ENCODE results near the gene TNK2. TPM values are rescaled to one million over a fixed set of nuclear protein-coding genes. Genes with fewer than 3 reads are reported as not detected.
A peak's percentile ranks its signal among the peaks of the same experiment; 100 is the strongest.
"Not testable (repeated sequence)": the region's sequence is repeated elsewhere in the genome, so short reads cannot be mapped to it uniquely, and the experiment has no call there.

Gene TNK2
- 10 to 100 TPM in 3 of 4 donors, 1 to 10 TPM in 1; 6.7 to 32.8 (median 16.2) TPM for polyA plus RNA-seq
- long read RNA-seq, donor 1, result 0 reads
- long read RNA-seq, donor 2, result 0 reads
- long read RNA-seq, donor 3, partial matches to known transcripts, result 0 of 1 reads
- long read RNA-seq, donor 3, other reads (novel, unspliced or antisense), result 0 of 1 reads
- long read RNA-seq, donor 4, result 0 reads
- long read RNA-seq, donor 5, full-length matches to known transcripts, result 2 of 2 reads
- long read RNA-seq, donor 5, partial matches to known transcripts, result 0 of 2 reads
- long read RNA-seq, donor 5, other reads (novel, unspliced or antisense), result 0 of 2 reads
- long read RNA-seq, donor 6, partial matches to known transcripts, result 0 of 2 reads
- long read RNA-seq, donor 6, other reads (novel, unspliced or antisense), result 0 of 2 reads
- long read RNA-seq, donor 7, result 0 reads
- long read RNA-seq, donor 8, result 0 reads
- long read RNA-seq, donor 9, result 0 reads
- long read RNA-seq, donor 10, partial matches to known transcripts, result 0 of 4 reads
- long read RNA-seq, donor 10, other reads (novel, unspliced or antisense), result 0 of 4 reads

- peaks cover 4 to 22% (median 7%) of the 10 kb centered on the region in 3 donors for H3K4me1 ChIP-seq (ENCODE audit: control insufficient read depth in 3 of 3, insufficient read depth in 2 of 3, low read depth in 1 of 3, low read length in 2 of 3)
- H3K27ac ChIP-seq (ENCODE audit: low read depth in 1 of 3, low read length in 2 of 3), result peak within 1 kb of the TSS in 2 of 3 donors; percentile 52 to 91
- FAIRE-seq (no peak), DNase-seq (peak; percentile 65)
- WGBS, 3 donors, result 0 to 5% (median 1%) methylated on average over 24 to 35 of the region's 35 CpGs
- no peaks in the 10 kb centered on the region for H3K27me3 ChIP-seq (ENCODE audit: control insufficient read depth in 3 of 3, insufficient read depth in 3 of 3, low read length in 3 of 3)
- no peaks in the 10 kb centered on the region for H3K9me3 ChIP-seq (ENCODE audit: control insufficient read depth in 2 of 2, insufficient read depth in 1 of 2, low read depth in 1 of 2, low read length in 1 of 2)
- H3K4me3 ChIP-seq (ENCODE audit: low read depth in 1 of 3, low read length in 3 of 3), result peak within 1 kb of the TSS; percentile 54 to 83 (median 69)
- peaks cover 0 to 7% (median 0%) of the 10 kb centered on the region in 3 donors for H3K36me3 ChIP-seq (ENCODE audit: control insufficient read depth in 3 of 3, insufficient read depth in 2 of 3, low read depth in 1 of 3, low read length in 3 of 3)
Observed at GRCh38 chr3:195907934-195908693, at the start of gene TNK2. TSS of gene TNK2 (minus strand) at chr3:195908551. CDS start at chr3:195888588, 19,963 bp downstream.

- Histone ChIP-seq H3K27ac (ENCODE audit: low read depth in 1 of 3, low read length in 2 of 3) (no peak overlapping the region), H3K4me3 (ENCODE audit: low read depth in 1 of 3, low read length in 3 of 3) (no peak overlapping the region), H3K9me3 (ENCODE audit: control insufficient read depth in 2 of 2, insufficient read depth in 1 of 2, low read depth in 1 of 2, low read length in 1 of 2) (peaks cover 0 to 4% of the 10 kb centered on the region in 2 donors), H3K4me1 (ENCODE audit: control insufficient read depth in 3 of 3, insufficient read depth in 2 of 3, low read depth in 1 of 3, low read length in 2 of 3) (peaks cover 0 to 10% (median 0%) of the 10 kb centered on the region in 3 donors), H3K27me3 (ENCODE audit: control insufficient read depth in 3 of 3, insufficient read depth in 3 of 3, low read length in 3 of 3) (no peaks in the 10 kb centered on the region), H3K36me3 (ENCODE audit: control insufficient read depth in 3 of 3, insufficient read depth in 2 of 3, low read depth in 1 of 3, low read length in 3 of 3) (peaks cover 0 to 30% (median 0%) of the 10 kb centered on the region in 3 donors)
- FAIRE-seq (no peak), DNase-seq (no peak)
- WGBS, 3 donors, result 94 to 96% (median 96%) methylated on average over 6 to 7 of the region's 7 CpGs
Observed at GRCh38 chr3:195956577-195956976, 48.2 kb upstream of the TNK2 start.

- not testable (repeated sequence) for DNase-seq; H3K9me3 ChIP-seq (ENCODE audit: control insufficient read depth in 2 of 2, insufficient read depth in 1 of 2, low read depth in 1 of 2, low read length in 1 of 2); FAIRE-seq; H3K4me1 ChIP-seq (ENCODE audit: control insufficient read depth in 3 of 3, insufficient read depth in 2 of 3, low read depth in 1 of 3, low read length in 2 of 3); H3K4me3 ChIP-seq (ENCODE audit: low read depth in 1 of 3, low read length in 3 of 3); H3K27me3 ChIP-seq (ENCODE audit: control insufficient read depth in 3 of 3, insufficient read depth in 3 of 3, low read length in 3 of 3)
- Histone ChIP-seq H3K27ac (ENCODE audit: low read depth in 1 of 3, low read length in 2 of 3) (peak overlapping the region in 1 of 3 donors; percentile 31), H3K36me3 (ENCODE audit: control insufficient read depth in 3 of 3, insufficient read depth in 2 of 3, low read depth in 1 of 3, low read length in 3 of 3) (peaks cover 0 to 25% (median 0%) of the 10 kb centered on the region in 3 donors)
- 52 to 60% (median 59%) methylated on average over 20 of the region's 20 CpGs for WGBS, 3 donors
Observed at GRCh38 chr3:195955416-195955841, 47.1 kb upstream of the TNK2 start.

GRCh38 chr3:195954752-195955119 lies 46.4 kb upstream of the TNK2 start:
- H3K36me3 ChIP-seq (ENCODE audit: control insufficient read depth in 3 of 3, insufficient read depth in 2 of 3, low read depth in 1 of 3, low read length in 3 of 3), result peaks cover 0 to 22% (median 0%) of the 10 kb centered on the region in 3 donors
- 0 to 2% (median 1%) methylated on average over 11 to 21 of the region's 27 CpGs for WGBS, 3 donors
- H3K27ac ChIP-seq (ENCODE audit: low read depth in 1 of 3, low read length in 2 of 3), result peak overlapping the region in 2 of 3 donors; percentile 32 to 78
- H3K9me3 ChIP-seq (ENCODE audit: control insufficient read depth in 2 of 2, insufficient read depth in 1 of 2, low read depth in 1 of 2, low read length in 1 of 2); FAIRE-seq; H3K27me3 ChIP-seq (ENCODE audit: control insufficient read depth in 3 of 3, insufficient read depth in 3 of 3, low read length in 3 of 3); H3K4me1 ChIP-seq (ENCODE audit: control insufficient read depth in 3 of 3, insufficient read depth in 2 of 3, low read depth in 1 of 3, low read length in 2 of 3); DNase-seq: not testable (repeated sequence)
- H3K4me3 ChIP-seq (ENCODE audit: low read depth in 1 of 3, low read length in 3 of 3), result peak overlapping the region in 2 of 3 donors; percentile 24 to 39

- peak; percentile 65 to 82 for DNase-seq
- Histone ChIP-seq H3K4me3 (ENCODE audit: low read depth in 1 of 3, low read length in 3 of 3) (peak overlapping the region in 2 of 3 donors; percentile 24 to 42), H3K36me3 (ENCODE audit: control insufficient read depth in 3 of 3, insufficient read depth in 2 of 3, low read depth in 1 of 3, low read length in 3 of 3) (peaks cover 0 to 22% (median 0%) of the 10 kb centered on the region in 3 donors), H3K27ac (ENCODE audit: low read depth in 1 of 3, low read length in 2 of 3) (peak overlapping the region in 2 of 3 donors; percentile 32 to 78)
- WGBS, 3 donors, result 0 to 1% methylated on average over 18 to 55 of the region's 84 CpGs; no CpG with 5 or more reads in 1 of the 3 donors
- not testable (repeated sequence) for H3K27me3 ChIP-seq (ENCODE audit: control insufficient read depth in 3 of 3, insufficient read depth in 3 of 3, low read length in 3 of 3); FAIRE-seq; H3K9me3 ChIP-seq (ENCODE audit: control insufficient read depth in 2 of 2, insufficient read depth in 1 of 2, low read depth in 1 of 2, low read length in 1 of 2); H3K4me1 ChIP-seq (ENCODE audit: control insufficient read depth in 3 of 3, insufficient read depth in 2 of 3, low read depth in 1 of 3, low read length in 2 of 3)
Observed at GRCh38 chr3:195954052-195954751, 45.9 kb upstream of the TNK2 start.

- not testable (repeated sequence) for H3K4me3 ChIP-seq (ENCODE audit: low read depth in 1 of 3, low read length in 3 of 3); DNase-seq; FAIRE-seq; H3K27me3 ChIP-seq (ENCODE audit: control insufficient read depth in 3 of 3, insufficient read depth in 3 of 3, low read length in 3 of 3); H3K4me1 ChIP-seq (ENCODE audit: control insufficient read depth in 3 of 3, insufficient read depth in 2 of 3, low read depth in 1 of 3, low read length in 2 of 3); H3K9me3 ChIP-seq (ENCODE audit: control insufficient read depth in 2 of 2, insufficient read depth in 1 of 2, low read depth in 1 of 2, low read length in 1 of 2); H3K27ac ChIP-seq (ENCODE audit: low read depth in 1 of 3, low read length in 2 of 3)
- WGBS, 3 donors, result 46 to 63% (median 53%) methylated on average over 8 of the region's 10 CpGs
- H3K36me3 ChIP-seq (ENCODE audit: control insufficient read depth in 3 of 3, insufficient read depth in 2 of 3, low read depth in 1 of 3, low read length in 3 of 3), result peaks cover 0 to 15% (median 0%) of the 10 kb centered on the region in 3 donors
Observed at GRCh38 chr3:195952590-195952989, 44.2 kb upstream of the TNK2 start.

- 73 to 88% (median 82%) methylated on average over 8 to 9 of the region's 9 CpGs for WGBS, 3 donors
- not testable (repeated sequence) for DNase-seq; FAIRE-seq; H3K36me3 ChIP-seq (ENCODE audit: control insufficient read depth in 3 of 3, insufficient read depth in 2 of 3, low read depth in 1 of 3, low read length in 3 of 3); H3K4me3 ChIP-seq (ENCODE audit: low read depth in 1 of 3, low read length in 3 of 3); H3K4me1 ChIP-seq (ENCODE audit: control insufficient read depth in 3 of 3, insufficient read depth in 2 of 3, low read depth in 1 of 3, low read length in 2 of 3); H3K9me3 ChIP-seq (ENCODE audit: control insufficient read depth in 2 of 2, insufficient read depth in 1 of 2, low read depth in 1 of 2, low read length in 1 of 2); H3K27ac ChIP-seq (ENCODE audit: low read depth in 1 of 3, low read length in 2 of 3); H3K27me3 ChIP-seq (ENCODE audit: control insufficient read depth in 3 of 3, insufficient read depth in 3 of 3, low read length in 3 of 3)
Observed at GRCh38 chr3:195951443-195952177, 43.3 kb upstream of the TNK2 start.

Measured in small intestine (tissue), 16 donors.